Adrenal gland (tissue), 5 donors: ENCODE results near the gene BANF2.

Experiments
- CTCF ChIP-seq, 6 experiments: fragments of 450-650 bp in 4 of 6; fragments of 200-600 bp in 2 of 6; sonication (generic) in 1 of 6; IDR thresholded peaks; 1 replicate in 5 of 6; 2 replicates in 1 of 6; pipeline versions ENCODE4 v1.5.1 to v1.8.0; 2016 to 2021; ENCODE audit warnings: antibody characterized with exemption in 6 of 6, mild to moderate bottlenecking in 2 of 6, moderate library complexity in 1 of 6
- POLR2A ChIP-seq, 2 donors: fragments of 450-650 bp; IDR thresholded peaks; one replicate each; pipeline ENCODE4 v1.6.1; 2017; ENCODE audit warnings: antibody characterized with exemption in 2 of 2, mild to moderate bottlenecking in 2 of 2, moderate library complexity in 1 of 2
- donor health status: DM: no; HTN: no; CAD: no.

DNA sequence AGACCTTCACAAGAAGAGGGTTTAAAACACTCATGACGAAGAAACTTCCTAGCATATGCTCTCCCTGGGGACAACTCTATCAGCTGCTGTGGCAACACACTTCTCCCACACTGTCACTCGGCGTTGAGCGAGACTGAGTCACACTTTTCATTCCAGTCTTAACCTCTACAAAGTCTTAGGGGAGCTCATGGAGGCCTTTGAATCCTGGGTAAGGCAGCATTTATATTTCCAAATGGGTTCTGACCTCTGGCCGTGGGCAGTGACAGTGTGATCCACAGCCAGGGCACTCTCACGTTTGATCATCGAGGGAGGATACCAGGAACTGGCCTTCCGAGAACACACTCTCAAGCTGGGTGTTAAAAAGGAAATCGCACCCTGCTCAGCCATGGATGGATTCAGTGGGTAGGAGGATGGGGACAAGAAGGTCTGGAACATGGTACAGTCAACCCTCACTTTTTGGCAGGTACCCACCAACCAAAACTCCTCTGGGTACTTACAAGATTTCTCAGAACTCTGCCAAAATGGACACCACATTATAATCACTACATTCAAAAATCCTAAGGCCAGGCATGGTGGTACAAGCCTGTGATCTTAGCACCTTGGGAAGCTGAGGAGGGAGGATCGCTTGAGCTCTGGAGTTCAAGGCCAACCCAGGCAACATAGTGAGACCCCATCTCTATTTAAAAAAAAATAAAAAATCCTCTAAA is 37.3 kb upstream of the BANF2 start:
- TF ChIP-seq CTCF (IDR thresholded peaks at IDR 0.05) (no peak), POLR2A (IDR thresholded peaks at IDR 0.05) (no peak)
